NCI-H526 (cell line): ENCODE results near the gene ACTR1A.
"Not testable (repeated sequence)": the region's sequence is repeated elsewhere in the genome, so short reads cannot be mapped to it uniquely, and the experiment has no call there.

Source experiments
- DNase-seq, 2 experiments: peaks; one replicate each; lab custom pipeline; 2025; lab: John Stamatoyannopoulos, UW

Gene ACTR1A

DNA sequence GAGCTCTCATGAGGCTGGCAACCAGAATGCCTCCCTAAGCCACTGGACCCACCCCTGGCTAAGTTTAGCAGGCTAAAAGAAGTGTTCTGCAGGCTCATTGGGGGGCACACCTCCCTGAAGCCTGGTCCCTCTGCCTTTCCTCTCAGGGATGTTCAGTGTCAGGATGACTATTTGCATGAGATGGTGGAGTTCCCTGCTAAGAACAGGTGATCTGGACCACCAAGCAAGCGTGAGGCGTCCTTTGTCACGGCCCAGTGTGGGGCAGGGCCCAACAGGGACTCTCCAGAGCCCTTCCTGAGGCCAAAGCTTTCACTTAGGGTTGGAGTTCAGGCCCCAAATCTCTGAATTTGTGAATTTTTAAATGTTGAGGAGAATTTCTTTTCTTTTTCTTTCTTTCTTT, 13.2 kb upstream of the ACTR1A start:
- DNase-seq: no peak

DNA sequence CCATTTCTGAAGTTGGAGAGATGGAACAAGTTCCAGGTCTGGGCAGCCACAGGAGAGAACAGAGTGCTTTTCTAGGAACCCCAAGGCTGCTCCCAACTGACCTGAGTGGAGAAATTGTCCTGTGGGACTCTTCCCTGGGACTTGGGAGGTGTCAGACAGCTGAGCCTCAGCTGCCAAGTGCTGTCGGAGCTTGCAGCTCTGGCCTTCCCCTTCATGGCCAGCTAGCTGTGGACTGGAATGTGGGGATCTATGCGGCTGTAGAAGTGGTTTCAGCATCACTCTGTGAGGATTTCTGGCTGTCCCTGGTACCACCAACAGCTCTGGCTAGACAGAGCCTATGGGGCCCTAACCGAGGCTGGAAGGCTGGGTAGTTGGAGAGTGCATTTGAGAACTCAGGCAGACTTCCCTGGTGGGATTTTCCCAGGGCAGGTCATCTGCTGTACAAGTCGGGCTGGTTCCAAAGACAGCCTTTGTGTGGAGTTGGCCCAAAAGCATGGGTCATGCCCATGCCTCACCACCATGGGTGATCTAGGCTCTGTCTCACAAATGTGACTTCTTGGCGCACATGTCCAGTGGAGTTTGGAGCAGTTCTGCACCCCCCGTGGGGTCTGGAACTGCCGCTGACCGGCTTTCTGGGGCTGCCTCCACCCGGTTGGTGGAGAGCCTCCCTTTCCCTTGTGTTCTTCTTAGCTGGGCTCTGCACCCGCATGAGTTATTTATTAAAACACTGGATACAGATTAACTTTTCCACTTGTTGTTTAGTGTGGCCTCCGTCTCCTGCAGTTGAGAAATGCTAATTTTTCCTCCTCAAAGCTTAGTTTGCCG, 12.2 kb upstream of the ACTR1A start:
- no peak for DNase-seq

GRCh38 chr10:102511583-102512274, 9.2 kb upstream of the ACTR1A start:
- DNase-seq: no peak

GRCh38 chr10:102509387-102509786, 6.9 kb upstream of the ACTR1A start:
- no peak for DNase-seq

DNA sequence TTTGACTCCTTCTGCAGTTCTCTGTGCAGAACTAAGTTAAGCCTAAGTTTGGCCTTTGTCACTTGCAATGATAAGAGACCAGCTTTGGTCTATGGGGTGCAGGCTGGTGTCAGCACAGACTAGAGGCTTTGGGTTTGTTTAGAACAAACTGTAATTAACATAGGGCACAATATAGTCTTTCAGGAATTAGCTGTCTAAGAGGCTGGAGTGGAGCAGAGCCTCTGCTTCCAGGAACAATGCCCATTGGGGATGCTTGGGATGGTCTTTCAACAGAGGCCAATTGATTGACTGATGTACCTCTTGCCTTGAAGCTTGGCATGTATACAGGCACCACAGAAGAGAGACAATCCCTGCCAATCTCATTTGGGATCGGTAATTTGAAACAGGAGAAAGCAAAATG, 6.0 kb upstream of the ACTR1A start:
- DNase-seq: no peak

DNA sequence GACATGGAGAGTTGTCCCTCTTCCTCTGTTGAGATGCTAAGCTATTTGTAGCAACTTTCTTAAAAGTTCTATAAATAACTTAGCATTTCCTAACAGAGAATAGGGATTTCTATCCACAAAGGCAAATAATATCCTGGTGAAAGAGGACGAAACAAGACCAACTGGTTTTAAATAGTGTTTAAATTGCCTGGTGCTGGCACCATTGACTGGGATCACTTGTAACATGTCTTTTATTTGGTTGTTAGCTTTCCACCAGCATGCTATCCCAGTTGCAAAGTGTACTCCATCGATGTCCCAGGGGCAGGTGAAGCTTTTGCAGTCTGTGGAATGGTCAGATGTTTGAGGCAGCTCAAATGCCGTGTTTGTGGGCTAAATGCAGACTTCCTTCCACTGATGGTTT, 5.0 kb upstream of the ACTR1A start:
- no peak for DNase-seq

DNA sequence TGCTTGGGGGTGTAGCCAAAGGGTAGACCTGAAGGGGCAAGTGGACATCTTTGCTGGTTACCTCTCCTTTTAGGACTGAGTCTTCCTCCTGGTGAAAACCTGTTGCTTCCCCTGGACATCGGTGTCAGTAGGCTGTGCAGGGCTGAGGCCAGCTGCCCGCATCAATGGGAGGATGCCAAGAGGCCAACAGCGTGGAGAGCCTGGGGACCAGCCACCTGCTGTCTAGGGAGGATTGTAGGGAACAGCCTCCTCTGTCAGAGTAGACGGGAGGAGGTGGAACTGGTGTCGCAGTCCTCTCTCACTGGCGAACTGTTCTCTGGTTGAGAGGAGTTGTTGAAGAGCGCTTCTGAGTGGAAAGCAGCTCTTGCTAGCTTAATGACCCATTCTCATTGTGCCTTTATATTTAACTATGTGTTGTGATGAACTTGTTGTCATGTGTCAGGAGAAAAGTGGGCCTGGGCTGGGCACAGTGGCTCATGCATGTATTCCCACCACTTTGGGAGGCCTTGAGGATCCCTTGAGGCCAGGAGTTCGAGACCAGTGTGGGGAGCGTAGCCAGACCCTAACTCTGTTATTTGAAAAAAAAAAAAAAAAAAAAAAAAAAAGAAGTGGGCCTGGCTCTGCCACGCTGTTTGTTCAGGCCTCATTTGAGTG, 3.1 kb upstream of the ACTR1A start:
- no peak for DNase-seq

DNA sequence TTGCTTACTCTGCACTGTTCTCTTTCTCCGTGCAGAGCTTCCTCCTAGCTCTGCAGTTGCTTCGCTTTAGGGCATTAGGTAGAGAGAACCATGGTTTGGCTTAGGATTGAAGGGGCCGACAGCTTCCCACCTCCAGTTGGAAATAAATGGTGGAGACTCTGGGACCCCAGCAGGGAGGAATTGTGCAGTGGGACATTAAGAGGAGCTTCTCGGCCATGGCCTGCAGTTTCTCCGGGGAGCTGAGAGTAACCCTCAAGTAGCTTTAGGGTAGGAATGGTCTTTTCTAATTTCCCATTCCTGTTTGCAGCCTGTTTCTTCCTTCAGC, 2.4 kb upstream of the ACTR1A start:
- DNase-seq: no peak

- DNase-seq: peak in 1 of 2 experiments; percentile 44
These were observed 1.9 kb upstream of the ACTR1A start for GRCh38 chr10:102504179-102504975.

- DNase-seq: peak; percentile 93 to 98
These were observed 1.0 kb upstream of the ACTR1A start, which contains the start of gene SUFU for GRCh38 chr10:102503264-102504178. SUFU (plus strand) TSS chr10:102503972; CDS start chr10:102504153, 181 bp downstream.

DNA sequence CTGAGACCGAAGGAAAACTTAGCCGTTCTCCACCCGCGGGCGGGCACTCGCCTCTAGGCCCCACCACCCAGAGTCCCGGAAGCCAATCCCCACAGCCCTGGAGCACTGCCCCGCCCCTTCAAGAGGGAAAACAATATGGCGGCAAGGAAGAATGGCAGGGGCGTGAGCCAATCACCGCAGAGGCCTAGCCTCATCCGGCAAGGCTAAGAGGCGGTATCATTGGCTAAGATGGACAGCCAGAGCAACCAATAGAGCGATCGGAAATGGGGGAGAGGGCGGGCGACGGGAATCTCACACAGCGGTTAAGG, 529 bp downstream of the ACTR1A start:
- DNase-seq: peak; percentile 94 to 97

- DNase-seq: no peak
These were observed 1.1 kb downstream of the ACTR1A start for GRCh38 chr10:102501201-102502028.

DNA sequence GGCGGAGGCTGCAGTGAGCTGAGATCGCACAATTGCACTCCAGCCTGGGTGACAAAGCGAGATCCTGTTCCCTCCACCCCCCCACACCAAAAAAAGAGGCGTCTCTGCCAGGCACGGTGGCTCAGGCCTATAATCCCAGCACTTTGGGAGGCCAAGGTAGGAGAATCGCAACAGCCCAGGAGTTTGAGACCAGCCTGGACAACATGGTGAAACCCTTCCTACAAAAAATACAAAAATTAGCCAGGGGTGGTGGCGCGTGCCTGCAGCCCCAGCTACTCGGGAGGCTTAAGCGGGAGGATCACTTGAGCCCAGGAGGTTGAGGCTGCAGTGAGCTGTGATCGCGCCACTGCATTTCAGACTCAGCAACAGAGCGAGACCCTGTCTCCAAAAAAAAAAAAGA, 1.8 kb downstream of the ACTR1A start:
- not testable (repeated sequence) for DNase-seq

DNA sequence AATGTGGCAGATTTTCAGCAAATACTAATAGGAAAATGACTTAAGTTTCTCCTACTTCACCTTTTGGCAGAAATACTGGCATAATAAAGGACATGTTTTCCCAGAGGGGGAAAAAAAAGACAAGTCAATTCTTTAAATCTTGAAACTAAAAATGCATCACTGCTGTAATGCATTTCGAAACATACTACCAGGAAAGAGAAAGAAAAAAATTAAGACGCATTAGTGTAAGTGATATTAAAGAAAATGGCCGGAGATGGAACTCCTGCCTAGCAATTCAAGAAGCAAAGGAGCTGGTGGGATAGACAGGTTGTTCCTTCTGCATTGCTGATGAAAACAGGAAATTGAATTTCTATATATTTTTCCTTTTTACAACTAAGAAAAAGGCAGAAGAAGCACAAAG, 3.2 kb downstream of the ACTR1A start:
- DNase-seq: no peak

GRCh38 chr10:102497545-102497944, 5.0 kb downstream of the ACTR1A start:
- no peak for DNase-seq

DNA sequence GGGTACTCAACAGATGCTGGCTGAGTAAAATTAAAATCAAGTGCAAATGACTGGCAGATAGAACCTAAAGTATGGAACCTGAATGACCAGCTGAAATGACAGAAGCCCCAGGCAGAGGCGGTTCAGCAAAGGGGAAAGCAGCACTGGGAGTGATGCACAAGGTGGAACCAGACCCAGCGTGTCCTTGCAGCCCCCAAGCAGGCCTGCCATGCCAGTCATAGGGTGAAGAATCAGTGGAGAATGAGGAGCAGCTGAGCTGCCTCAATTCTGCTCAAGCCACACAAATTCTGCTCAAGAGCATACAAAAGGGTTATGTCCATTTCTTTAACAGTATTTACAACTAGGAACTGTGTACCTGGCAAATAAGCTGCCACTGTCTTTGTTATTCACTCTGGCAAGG, 8.7 kb downstream of the ACTR1A start:
- DNase-seq: no peak

DNA sequence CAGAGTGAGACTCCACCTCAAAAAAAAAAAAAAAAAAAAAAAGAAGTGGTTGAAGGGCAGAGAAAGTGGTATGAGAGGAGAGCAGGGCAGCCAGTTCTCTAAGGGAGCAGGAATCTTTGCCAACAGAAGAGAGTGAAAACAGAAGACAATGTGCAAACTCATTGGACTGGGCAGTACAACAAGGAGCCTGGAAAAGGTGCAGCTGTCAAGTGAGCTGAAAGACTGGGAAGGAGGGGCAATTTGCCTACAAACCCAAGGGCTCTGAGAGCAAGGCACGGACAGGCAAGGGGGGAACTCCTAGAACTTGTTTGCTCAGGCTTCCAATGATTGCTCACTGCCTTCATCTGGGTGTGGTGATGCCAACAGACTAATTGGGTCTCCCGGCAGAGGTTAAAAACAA, 9.5 kb downstream of the ACTR1A start:
- DNase-seq: peak in 1 of 2 experiments; percentile 44

DNA sequence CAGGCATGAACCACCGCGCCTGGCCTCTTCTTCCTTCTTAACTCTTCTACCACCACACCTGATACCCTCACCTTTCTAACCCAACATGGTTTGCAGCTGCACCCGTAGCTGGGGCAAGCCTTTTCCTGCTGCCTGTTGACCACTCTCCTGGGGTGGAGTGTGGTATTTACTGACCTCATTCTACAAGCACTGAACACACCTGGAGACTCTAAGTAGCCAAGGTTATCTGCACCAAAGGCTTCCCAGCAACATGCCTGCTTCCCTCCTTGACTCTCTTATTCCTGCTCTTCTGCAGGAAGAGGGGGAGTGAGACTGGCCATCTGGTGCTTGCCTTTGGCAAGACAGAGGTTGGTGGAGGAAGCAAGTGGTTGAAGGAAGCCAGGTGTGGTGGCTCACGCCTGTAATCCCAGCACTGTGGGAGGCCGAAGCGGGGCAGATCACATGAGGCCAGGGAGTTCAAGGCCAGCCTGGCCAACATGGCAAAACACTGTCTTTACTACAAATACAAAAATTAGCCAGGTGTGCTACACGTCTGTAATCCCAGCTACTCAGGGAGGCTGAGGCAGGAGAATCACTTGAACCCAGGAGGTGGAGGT, 10.1 kb downstream of the ACTR1A start:
- no peak for DNase-seq

- no peak for DNase-seq
These were observed 11.4 kb downstream of the ACTR1A start for GRCh38 chr10:102491136-102491535.
